Kasumi-1 (cell line): ENCODE results near the gene PCDHB7.
"Not testable (repeated sequence)": the region's sequence is repeated elsewhere in the genome, so short reads cannot be mapped to it uniquely, and the experiment has no call there.

Source experiments
- DNase-seq, 2 experiments: peaks; one replicate each; lab custom pipeline; 2025; lab: John Stamatoyannopoulos, UW

Gene PCDHB7

GRCh38 chr5:141172381-141173204 is at the start of gene PCDHB7:
Gene PCDHB7, plus strand, starts transcription at chr5:141172644. Its CDS starts 192 bp downstream, at chr5:141172836.
- no peak for DNase-seq

GRCh38 chr5:141123396-141124135 is 48.9 kb upstream of the PCDHB7 start:
- not testable (repeated sequence) for DNase-seq

- DNase-seq: no peak
These were observed 45.1 kb upstream of the PCDHB7 start for GRCh38 chr5:141127305-141127704.

GRCh38 chr5:141135030-141135717 is 37.3 kb upstream of the PCDHB7 start, which contains the start of gene PCDHB5:
Gene PCDHB5, plus strand, starts transcription at chr5:141135206. Its CDS starts 229 bp downstream, at chr5:141135435.
- no peak for DNase-seq

- DNase-seq: no peak
These were observed 36.7 kb upstream of the PCDHB7 start for GRCh38 chr5:141135718-141136266.

- DNase-seq: not testable (repeated sequence)
These were observed 35.1 kb upstream of the PCDHB7 start for GRCh38 chr5:141137346-141137745.

GRCh38 chr5:141149812-141150211 is 22.6 kb upstream of the PCDHB7 start, which contains the start of gene PCDHB6:
Gene PCDHB6, plus strand, starts transcription at chr5:141150057. Its CDS starts 201 bp downstream, at chr5:141150258.
- no peak for DNase-seq

- no peak for DNase-seq
These were observed 22.0 kb upstream of the PCDHB7 start for GRCh38 chr5:141150224-141150992.

- DNase-seq: no peak
These were observed 21.5 kb upstream of the PCDHB7 start for GRCh38 chr5:141150993-141151325.

- not testable (repeated sequence) for DNase-seq
These were observed 20.8 kb upstream of the PCDHB7 start for GRCh38 chr5:141151632-141152031.

- not testable (repeated sequence) for DNase-seq
These were observed 20.3 kb upstream of the PCDHB7 start for GRCh38 chr5:141152096-141152495.

GRCh38 chr5:141155540-141156374 is 16.7 kb upstream of the PCDHB7 start:
- DNase-seq: no peak

- not testable (repeated sequence) for DNase-seq
These were observed 15.1 kb upstream of the PCDHB7 start for GRCh38 chr5:141157356-141157755.

- not testable (repeated sequence) for DNase-seq
These were observed 14.5 kb upstream of the PCDHB7 start for GRCh38 chr5:141157901-141158300.

GRCh38 chr5:141174291-141175104 is 2.1 kb downstream of the PCDHB7 start:
- DNase-seq: not testable (repeated sequence)

- DNase-seq: no peak
These were observed 3.5 kb downstream of the PCDHB7 start for GRCh38 chr5:141175933-141176332.

- not testable (repeated sequence) for DNase-seq
These were observed 5.2 kb downstream of the PCDHB7 start, which contains the start of gene PCDHB8 for GRCh38 chr5:141177577-141178191. Gene PCDHB8, plus strand, starts transcription at chr5:141177790. Its CDS starts 245 bp downstream, at chr5:141178035.

- DNase-seq: not testable (repeated sequence)
These were observed 6.9 kb downstream of the PCDHB7 start for GRCh38 chr5:141179371-141179770.

GRCh38 chr5:141179876-141180275 is 7.4 kb downstream of the PCDHB7 start:
- not testable (repeated sequence) for DNase-seq
